Gastroesophageal sphincter (tissue), 3 donors: ENCODE results near the gene FOXO1.

Experiments
- POLR2A ChIP-seq, 2 donors: fragments of 450-650 bp; IDR thresholded peaks; one replicate each; pipeline ENCODE4 v1.6.1; 2017; ENCODE audit warnings: antibody characterized with exemption in 2 of 2, mild to moderate bottlenecking in 2 of 2, moderate library complexity in 1 of 2
- TF ChIP-seq, protein P1 (sequence below), 4 experiments: fragments of 200-600 bp in 2 of 4; fragments of 450-650 bp in 2 of 4; sonication (generic) in 1 of 4; IDR thresholded peaks; one replicate each; pipeline ENCODE4 v1.5.1; 2017 to 2019; ENCODE audit warnings: antibody characterized with exemption in 4 of 4, mild to moderate bottlenecking in 2 of 4, moderate library complexity in 2 of 4

- no peak for TF ChIP-seq POLR2A (IDR thresholded peaks at IDR 0.05)
- TF ChIP-seq, protein P1, sequence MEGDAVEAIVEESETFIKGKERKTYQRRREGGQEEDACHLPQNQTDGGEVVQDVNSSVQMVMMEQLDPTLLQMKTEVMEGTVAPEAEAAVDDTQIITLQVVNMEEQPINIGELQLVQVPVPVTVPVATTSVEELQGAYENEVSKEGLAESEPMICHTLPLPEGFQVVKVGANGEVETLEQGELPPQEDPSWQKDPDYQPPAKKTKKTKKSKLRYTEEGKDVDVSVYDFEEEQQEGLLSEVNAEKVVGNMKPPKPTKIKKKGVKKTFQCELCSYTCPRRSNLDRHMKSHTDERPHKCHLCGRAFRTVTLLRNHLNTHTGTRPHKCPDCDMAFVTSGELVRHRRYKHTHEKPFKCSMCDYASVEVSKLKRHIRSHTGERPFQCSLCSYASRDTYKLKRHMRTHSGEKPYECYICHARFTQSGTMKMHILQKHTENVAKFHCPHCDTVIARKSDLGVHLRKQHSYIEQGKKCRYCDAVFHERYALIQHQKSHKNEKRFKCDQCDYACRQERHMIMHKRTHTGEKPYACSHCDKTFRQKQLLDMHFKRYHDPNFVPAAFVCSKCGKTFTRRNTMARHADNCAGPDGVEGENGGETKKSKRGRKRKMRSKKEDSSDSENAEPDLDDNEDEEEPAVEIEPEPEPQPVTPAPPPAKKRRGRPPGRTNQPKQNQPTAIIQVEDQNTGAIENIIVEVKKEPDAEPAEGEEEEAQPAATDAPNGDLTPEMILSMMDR (IDR thresholded peaks at IDR 0.05) = no peak
Measured at GRCh38 chr13:40660141-40660664, 6.2 kb downstream of the FOXO1 start.
